Bronchial epithelial cell (primary cell): Measurements from ENCODE around the gene TJP2. TPM values are rescaled to one million over a fixed set of nuclear protein-coding genes. Genes with fewer than 3 reads are reported as not detected.

Experiments
- DNase-seq: peaks from one replicate; pipeline ENCODE4 v3.0.0-alpha.2; 2010; ENCODE audit warnings: low read depth
- FAIRE-seq: peaks from 2 replicates; lab custom pipeline; 2011; peaks lifted over from hg19 to GRCh38; lab: Jason Lieb, UNC
- H3K27me3 ChIP-seq: 2 replicates; pipeline ENCODE4 v1.5.1; 2011; ENCODE audit warnings: low read length; ENCODE audit not compliant: control insufficient read depth, insufficient read depth
- H3K36me3 ChIP-seq: 2 replicates; pipeline ENCODE4 v1.5.1; 2011; ENCODE audit warnings: low read length; ENCODE audit not compliant: control insufficient read depth, insufficient read depth
- H3K4me3 ChIP-seq: 2 replicates; pipeline ENCODE4 v1.5.1; 2011; ENCODE audit warnings: mild to moderate bottlenecking, low read depth, low read length, control low read depth
- CTCF ChIP-seq: IDR thresholded peaks from 2 replicates; pipeline ENCODE4 v1.5.1; 2011; ENCODE audit warnings: mild to moderate bottlenecking, moderate library complexity, low read length, control low read depth, inconsistent platforms; ENCODE audit not compliant: insufficient read depth, severe bottlenecking
- total RNA-seq: library from RNA; depleted of rRNA; stranded (reverse); fragments of >200 nt; gene quantifications from 2 replicates; pipeline ENCODE4 v1.2.1, GENCODE V29; 2014

The TJP2 gene
- total RNA-seq, 1 donor from 2014 or later, result 80.3 TPM

- H3K4me3 ChIP-seq, result no peak overlapping the region
- no peak for FAIRE-seq
- no peak for TF ChIP-seq CTCF
- no peak for DNase-seq
- no peaks in the 10 kb centered on the region for H3K36me3 ChIP-seq
- no peaks in the 10 kb centered on the region for H3K27me3 ChIP-seq
Measured at GRCh38 chr9:69188975-69189374, 14.9 kb downstream of the TJP2 start.

- no peak for TF ChIP-seq CTCF
- H3K36me3 ChIP-seq, result no peaks in the 10 kb centered on the region
- no peak overlapping the region for H3K4me3 ChIP-seq
- DNase-seq (no peak), FAIRE-seq (no peak)
- H3K27me3 ChIP-seq, result no peaks in the 10 kb centered on the region
Measured at GRCh38 chr9:69190086-69190862, 16.2 kb downstream of the TJP2 start.

DNA sequence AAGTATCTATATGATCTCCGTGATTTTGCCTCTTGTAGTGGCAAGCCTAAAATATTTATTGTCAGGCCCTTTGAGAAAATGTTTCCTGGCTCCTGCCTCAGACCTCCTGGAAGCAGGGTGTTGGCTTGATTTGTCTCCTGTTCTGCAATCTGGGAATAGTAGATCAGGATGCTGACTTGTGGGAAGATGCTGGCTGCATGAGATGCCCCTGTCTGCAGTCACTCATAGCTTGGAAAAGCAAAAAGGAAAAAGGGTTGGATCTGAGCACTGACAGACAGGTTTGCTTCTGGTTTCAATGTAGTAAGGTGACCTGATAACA, 16.7 kb downstream of the TJP2 start:
- FAIRE-seq, result no peak
- H3K36me3 ChIP-seq, result no peaks in the 10 kb centered on the region
- no peak for TF ChIP-seq CTCF
- no peaks in the 10 kb centered on the region for H3K27me3 ChIP-seq
- no peak overlapping the region for H3K4me3 ChIP-seq
- no peak for DNase-seq

DNA sequence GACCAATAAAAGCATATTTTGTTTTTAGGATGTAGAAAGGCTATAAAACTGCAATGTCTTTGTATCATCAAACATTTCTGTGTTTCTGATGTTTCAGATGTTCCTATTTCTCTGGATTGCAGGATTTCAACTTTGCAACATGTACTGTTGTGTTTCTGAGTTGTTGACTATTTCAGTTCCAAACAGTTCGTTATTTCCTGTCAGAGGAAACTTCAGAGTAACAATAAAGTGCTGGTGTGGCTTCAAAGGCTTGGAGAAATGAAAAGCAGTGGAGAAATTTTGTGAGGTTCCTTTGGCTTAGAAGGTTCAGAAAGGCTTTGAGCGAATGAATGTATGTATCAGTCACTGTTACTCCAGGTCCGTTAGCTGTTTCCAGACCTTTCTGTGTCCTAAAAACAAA, 17.2 kb downstream of the TJP2 start:
- Histone ChIP-seq H3K4me3 (no peak overlapping the region), H3K27me3 (no peaks in the 10 kb centered on the region), H3K36me3 (no peaks in the 10 kb centered on the region)
- FAIRE-seq (no peak), DNase-seq (no peak)
- TF ChIP-seq CTCF, result no peak

- no peaks in the 10 kb centered on the region for H3K36me3 ChIP-seq
- no peak overlapping the region for H3K4me3 ChIP-seq
- no peak for DNase-seq
- no peaks in the 10 kb centered on the region for H3K27me3 ChIP-seq
- no peak for FAIRE-seq
- no peak for TF ChIP-seq CTCF
Measured at GRCh38 chr9:69192214-69192613, 18.1 kb downstream of the TJP2 start.

- Histone ChIP-seq H3K27me3 (no peaks in the 10 kb centered on the region), H3K36me3 (no peaks in the 10 kb centered on the region), H3K4me3 (no peak overlapping the region)
- TF ChIP-seq CTCF, result no peak
- FAIRE-seq, result no peak
- no peak for DNase-seq
Measured at GRCh38 chr9:69193685-69194032, 19.6 kb downstream of the TJP2 start.
